Measurements from ENCODE around the gene EOGT.

EOGT gene

DNA sequence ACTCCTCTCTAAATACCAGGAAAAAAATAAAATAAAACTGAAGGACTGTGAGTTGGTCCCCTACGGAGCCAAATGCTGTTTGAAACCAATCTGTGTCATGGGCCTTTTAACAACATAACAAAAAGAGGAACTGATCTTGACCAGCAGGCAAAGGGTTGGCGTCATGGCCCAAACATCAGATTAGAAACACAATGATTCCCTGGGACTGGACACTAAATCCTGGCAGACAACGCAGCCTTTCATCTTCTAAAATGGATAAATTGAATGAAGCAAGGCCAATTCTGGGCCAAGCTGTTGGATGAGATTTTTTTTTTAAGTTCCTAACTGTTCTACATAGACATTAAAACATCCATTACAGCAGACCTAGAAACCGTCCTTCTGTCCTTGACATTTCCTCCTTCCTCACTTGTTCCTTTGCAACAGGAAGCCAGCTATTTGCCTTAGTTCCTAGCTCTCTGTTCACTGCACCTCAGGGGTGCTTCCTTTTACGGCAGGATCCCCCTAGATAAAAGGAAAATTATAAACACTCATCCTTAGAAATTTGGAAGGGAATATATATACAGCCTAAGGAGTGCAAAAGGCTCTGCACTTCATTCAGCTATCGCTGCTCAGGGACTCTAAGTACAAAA lies 59.6 kb downstream of the EOGT start:
- no peak for DNase-seq

DNA sequence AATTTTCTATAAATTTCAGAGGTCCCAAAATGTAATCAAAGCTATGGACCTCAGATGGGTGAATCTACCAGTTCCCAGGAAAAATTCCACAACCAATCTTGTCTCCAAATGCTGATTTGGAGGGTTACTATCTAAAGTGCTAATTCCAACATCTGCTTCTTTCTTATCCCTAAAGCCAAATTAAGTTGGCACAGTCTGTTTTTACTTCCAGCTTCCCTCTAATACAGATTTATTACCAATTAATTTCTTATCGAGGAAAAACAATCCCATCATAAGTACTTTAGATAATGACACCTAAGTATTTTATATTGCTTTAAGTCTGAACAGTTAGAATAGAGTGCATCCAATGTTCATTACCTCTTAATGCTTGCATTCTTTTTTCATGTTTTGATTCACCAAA lies 68.3 kb downstream of the EOGT start:
- no peak for DNase-seq

DNA sequence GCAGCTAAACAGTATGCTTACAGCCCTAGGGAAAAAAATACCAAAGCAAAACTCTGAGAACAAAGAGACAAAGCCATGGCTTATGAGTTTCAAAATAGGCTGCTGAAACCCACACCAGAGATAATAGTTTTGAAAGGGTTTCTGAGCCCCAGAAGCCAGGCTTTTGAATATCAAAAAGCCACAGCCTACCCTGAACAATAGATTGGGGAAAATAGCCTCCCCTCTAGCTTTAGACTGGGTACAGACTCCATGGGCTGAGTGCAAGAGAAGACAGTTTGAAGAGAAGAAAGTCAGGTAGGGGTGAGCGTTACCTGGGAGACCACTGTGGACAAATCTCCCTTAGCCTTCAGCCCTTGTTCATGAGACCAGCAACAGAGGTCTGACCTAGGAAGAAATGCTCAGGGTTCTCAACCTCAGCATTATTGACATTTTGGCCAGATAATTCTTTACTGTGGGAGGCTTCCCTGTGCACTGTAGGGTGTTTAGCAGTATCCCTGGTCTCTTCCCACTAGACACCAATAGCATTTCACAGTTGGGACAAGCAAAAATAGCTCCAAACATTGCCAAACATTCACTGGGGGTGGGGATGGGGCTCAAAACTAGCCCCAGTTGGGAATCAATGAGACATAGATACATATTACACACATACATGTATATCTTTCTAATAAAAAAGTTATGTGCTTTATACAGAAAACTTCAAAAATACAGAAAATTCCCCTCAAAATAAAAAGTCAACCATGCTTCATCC lies 69.6 kb downstream of the EOGT start:
- DNase-seq = no peak

DNA sequence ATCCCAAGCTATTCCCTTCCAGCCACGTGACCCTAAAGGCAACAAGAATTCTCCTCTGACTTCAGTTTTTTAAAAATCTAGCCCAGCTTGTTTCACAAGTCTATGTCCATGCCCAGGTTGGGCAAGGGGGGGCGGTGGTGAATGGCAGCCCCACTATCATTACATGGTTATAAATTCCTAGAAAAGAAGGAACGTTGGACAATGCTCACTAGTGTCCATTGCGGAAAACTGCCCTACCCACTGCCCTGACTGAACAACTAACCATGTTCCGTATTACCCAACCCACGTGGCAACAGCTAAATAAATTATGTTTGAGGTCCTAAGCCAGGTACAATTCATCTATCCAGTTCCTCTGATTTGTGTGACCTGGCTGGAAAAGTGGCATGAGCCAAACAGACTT lies 72.4 kb downstream of the EOGT start:
- no peak for DNase-seq

DNA sequence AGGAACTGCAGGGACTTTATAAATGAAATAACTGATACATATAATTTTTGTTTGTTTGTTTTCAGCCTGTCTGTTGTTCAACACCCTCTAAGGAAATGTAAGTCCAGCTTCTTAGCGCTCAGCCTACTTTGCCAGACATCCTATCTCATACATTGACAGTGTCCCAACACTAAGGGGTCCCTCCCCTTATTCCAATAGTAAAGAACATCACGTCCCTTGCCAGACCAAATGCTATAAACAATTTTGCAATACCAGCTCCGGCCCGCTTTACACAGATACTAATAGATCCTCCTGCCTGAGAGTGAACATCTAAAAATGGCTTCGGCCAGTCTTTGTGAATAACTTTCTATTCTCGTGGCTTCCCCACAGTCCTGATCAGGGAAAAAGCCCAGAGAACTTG lies 76.6 kb downstream of the EOGT start:
- no peak for DNase-seq

DNA sequence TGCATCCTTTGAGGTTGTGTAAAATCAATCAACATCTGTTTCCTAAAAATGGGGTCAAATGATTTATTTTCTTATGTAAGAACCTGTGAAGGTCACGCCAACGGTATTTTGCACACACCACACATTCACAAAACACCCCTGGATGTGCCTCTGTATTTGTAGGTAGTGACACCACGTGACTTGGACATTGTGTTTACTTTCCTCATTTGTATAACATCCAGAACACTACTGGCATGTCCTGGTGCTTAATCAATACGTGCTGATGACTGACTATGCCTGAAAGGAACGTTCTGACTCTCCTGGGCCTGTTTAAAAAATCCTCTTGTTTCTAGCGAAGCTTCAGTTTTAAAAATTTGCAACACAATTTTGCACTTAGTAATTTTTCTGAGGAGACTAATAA lies 77.7 kb downstream of the EOGT start:
- DNase-seq = no peak

DNA sequence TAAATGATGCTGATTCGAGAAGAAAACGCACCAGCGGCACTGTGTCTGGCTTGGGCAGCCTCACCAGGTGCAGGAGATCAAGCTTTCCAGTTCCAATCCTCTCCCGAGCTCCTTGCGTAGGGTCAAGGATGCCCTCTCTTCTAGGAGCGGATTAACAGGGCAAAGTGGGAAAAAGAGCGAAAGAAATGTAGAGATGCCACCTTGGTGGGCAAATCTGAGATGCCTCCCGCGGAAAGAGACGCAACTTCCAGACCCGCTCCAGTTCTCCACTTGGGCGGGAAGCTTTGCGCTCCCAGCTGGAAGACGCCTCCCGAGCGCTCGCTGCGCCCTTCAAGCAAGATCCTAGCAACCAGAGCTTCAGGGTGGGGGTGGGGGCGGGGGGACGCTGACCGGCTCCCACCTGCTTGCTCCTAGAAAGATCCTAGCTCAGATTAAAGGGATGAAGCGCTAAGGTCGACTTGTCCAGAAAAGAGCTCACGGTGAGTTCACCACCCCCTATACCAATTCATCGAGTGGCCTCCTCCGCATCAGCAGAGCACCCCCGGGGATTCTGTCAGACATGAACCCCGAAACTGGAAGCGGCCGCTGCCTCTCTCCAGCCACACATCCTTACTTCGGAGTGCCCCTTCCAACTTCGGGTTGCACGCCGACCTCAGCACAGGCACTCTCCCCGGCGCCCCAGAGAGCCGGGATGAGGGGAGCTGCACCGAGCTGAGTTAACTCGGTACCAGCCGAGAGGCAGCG lies 81.9 kb downstream of the EOGT start:
- DNase-seq = no peak
